PC-3 (cell line): ENCODE measurements around the gene LPCAT4. TPM values are rescaled to one million over a fixed set of nuclear protein-coding genes. Genes with fewer than 3 reads are reported as not detected.

Source experiments
- ATAC-seq: fragments of 200-7000 bp; cut with Tn5 transposase; 2 replicates; pipeline ENCODE4 v1.9.1; 2020; ENCODE audit warnings: mild to moderate bottlenecking, moderate library complexity
- BruUV-seq: library from RNA; stranded (reverse); fragments of 400-500 nt; replicated peaks from 2 replicates; lab custom pipeline; 2021; lab: Mats Ljungman, UMichigan
- CTCF ChIA-PET: fragments of 300-600 bp; sonication (Branson Sonifier 250); formaldehyde crosslinking; loops from one replicate; lab custom pipeline; 2022; ENCODE audit warnings: antibody characterized with exemption; lab: Charles Lee
- POLR2A ChIA-PET: fragments of 300-600 bp; sonication (Branson Sonifier 250); formaldehyde crosslinking; loops from one replicate; lab custom pipeline; 2022; ENCODE audit warnings: antibody characterized with exemption; ENCODE audit not compliant: unreplicated experiment; lab: Charles Lee
- DNase-seq: peaks from one replicate; pipeline ENCODE4 v3.0.0-alpha.2; 2015
- H2AFZ ChIP-seq: fragments of 300-600 bp; sonication (generic); 2 replicates; pipeline ENCODE4 v1.6.0; 2016; ENCODE audit warnings: antibody characterized with exemption, low read length
- H3F3A ChIP-seq: fragments of 300-600 bp; sonication (generic); one replicate; pipeline ENCODE4 v1.6.0; 2017; ENCODE audit warnings: antibody characterized with exemption, low read length, control low read depth, mild to moderate bottlenecking; ENCODE audit not compliant: unreplicated experiment
- H3K27ac ChIP-seq: fragments of 300-600 bp; sonication (generic); 2 replicates; pipeline ENCODE4 v1.5.1; 2016; ENCODE audit warnings: mild to moderate bottlenecking, low read length
- H3K27me3 ChIP-seq: fragments of 300-600 bp; sonication (generic); 2 replicates; pipeline ENCODE4 v1.6.1; 2016; ENCODE audit warnings: low read length, mixed read lengths
- H3K36me3 ChIP-seq: fragments of 300-600 bp; sonication (generic); 2 replicates; pipeline ENCODE4 v1.6.1; 2016; ENCODE audit warnings: low read depth, mixed run types, low read length, mixed read lengths
- H3K4me1 ChIP-seq: fragments of 300-600 bp; sonication (generic); 2 replicates; pipeline ENCODE4 v1.5.1; 2016; ENCODE audit warnings: low read length; ENCODE audit not compliant: insufficient read depth
- H3K4me2 ChIP-seq: fragments of 300-600 bp; sonication (generic); 2 replicates; pipeline ENCODE4 v1.6.0; 2016; ENCODE audit warnings: low read length
- H3K4me3 ChIP-seq: fragments of 300-600 bp; sonication (generic); 2 replicates; pipeline ENCODE4 v1.5.1; 2016; ENCODE audit warnings: mild to moderate bottlenecking, low read length, mixed read lengths
- H3K79me2 ChIP-seq: fragments of 300-600 bp; sonication (generic); 2 replicates; pipeline ENCODE4 v1.6.1; 2017; ENCODE audit warnings: low read length, mixed read lengths
- H3K9ac ChIP-seq: fragments of 300-600 bp; sonication (generic); 2 replicates; pipeline ENCODE4 v1.6.0; 2016; ENCODE audit warnings: mild to moderate bottlenecking, low read length
- H3K9me2 ChIP-seq: fragments of 300-600 bp; sonication (generic); replicated peaks from 2 replicates; pipeline ENCODE4 v1.6.1; 2016; ENCODE audit warnings: mixed run types, low read length, mixed read lengths
- H3K9me3 ChIP-seq: fragments of 300-600 bp; sonication (generic); 2 replicates; pipeline ENCODE4 v1.6.1; 2016; ENCODE audit warnings: low read length, mixed read lengths
- H4K20me1 ChIP-seq: fragments of 300-600 bp; sonication (generic); 2 replicates; pipeline ENCODE4 v1.6.1; 2016; ENCODE audit warnings: low read length, mixed read lengths
- EZH2 ChIP-seq: fragments of 300-600 bp; sonication (generic); IDR thresholded peaks from one replicate; pipeline ENCODE4 v1.6.1; 2017; ENCODE audit warnings: antibody characterized with exemption, mild to moderate bottlenecking, low read length; ENCODE audit not compliant: unreplicated experiment
- EZH2phosphoT487 ChIP-seq: fragments of 300-600 bp; sonication (generic); IDR thresholded peaks from 2 replicates; pipeline ENCODE4 v1.6.1; 2018; ENCODE audit warnings: mild to moderate bottlenecking, antibody characterized with exemption, low read length, borderline replicate concordance
- intact Hi-C: fragments of 100-400 bp; cut with micrococcal nuclease; formaldehyde crosslinking; loops from 2 replicates; pipeline ENCODE4 v1.9.0; 2023
- total RNA-seq: library from RNA; depleted of rRNA; stranded (reverse); fragments of >200 nt; gene quantifications from 2 replicates; pipeline ENCODE4 v1.2.3, GENCODE V29; 2014
- TF ChIP-seq, protein P1 (sequence below): fragments of 300-600 bp; sonication (generic); conservative IDR thresholded peaks from 2 replicates; pipeline ENCODE4 v1.5.1; 2017; ENCODE audit warnings: antibody characterized with exemption, low read depth, mild to moderate bottlenecking, low read length

The LPCAT4 gene
- total RNA-seq, 1 experiment from 2014 or later, result 37.0 TPM

DNA sequence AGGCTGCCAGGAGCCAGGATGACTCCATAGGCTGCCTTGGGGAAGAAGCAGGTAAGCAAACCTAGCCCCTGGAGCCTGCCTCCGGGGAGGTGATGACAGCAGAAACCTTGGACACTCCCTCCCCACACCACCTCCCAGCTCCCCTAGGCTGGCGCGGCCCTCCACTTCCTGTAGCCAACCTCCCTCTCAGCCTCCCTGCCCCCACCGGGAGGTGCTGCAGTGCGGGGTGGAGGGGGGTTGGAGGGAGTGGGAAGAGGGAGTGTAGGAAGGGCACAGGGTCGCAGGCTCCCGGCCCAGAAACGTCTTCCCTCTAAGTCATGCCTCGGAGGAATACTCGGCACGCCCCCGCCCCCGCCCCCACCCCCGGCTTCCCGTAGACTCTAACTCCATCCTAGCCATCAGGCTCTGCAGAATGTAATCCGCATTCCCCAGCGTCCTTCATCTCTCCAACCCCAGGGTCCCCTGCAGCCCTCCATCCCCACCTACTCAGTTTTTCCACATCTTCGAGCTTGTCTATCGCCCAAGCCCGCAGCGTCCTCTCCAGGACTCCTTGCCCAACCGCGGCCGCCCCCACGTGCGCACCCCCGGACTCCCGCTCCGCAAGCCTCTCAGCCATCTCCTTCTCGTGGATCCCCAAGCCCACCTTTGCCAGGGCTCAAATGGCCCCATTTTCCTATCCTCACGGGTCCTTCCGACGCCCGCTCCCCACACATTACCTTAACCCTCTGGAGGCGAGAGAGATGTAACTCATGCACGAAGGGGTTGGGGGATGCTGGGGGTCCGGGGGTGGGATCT lies 528 bp downstream of the LPCAT4 start:
- Histone ChIP-seq H4K20me1 (peaks cover 14% of the 10 kb centered on the region; the same call in 1 of the 2 replicates), H3K36me3 (peaks cover 22% of the 10 kb centered on the region), H3K27ac (peak overlapping the region; percentile 99), H3K9me2 (no peaks in the 10 kb centered on the region), H3K4me2 (peak overlapping the region; percentile 95), H3K9me3 (no peaks in the 10 kb centered on the region), H3F3A (no peaks in the 10 kb centered on the region), H2AFZ (peak overlapping the region; percentile 73), H3K9ac (peak overlapping the region; percentile 98), H3K27me3 (no peaks in the 10 kb centered on the region), H3K4me1 (peaks cover 46% of the 10 kb centered on the region), H3K79me2 (peaks cover 41% of the 10 kb centered on the region), H3K4me3 (peak overlapping the region; percentile 100)
- no TSS peak for BruUV-seq
- intact Hi-C loops, result loop anchor here (1.0 kb wide), 2 partner anchors 23 to 256 kb away; partner anchors contain the start of genes NOP10 and NUTM1
- TF ChIP-seq EZH2, result no peak
- no peak for TF ChIP-seq EZH2phosphoT487
- TF ChIP-seq, protein P1, sequence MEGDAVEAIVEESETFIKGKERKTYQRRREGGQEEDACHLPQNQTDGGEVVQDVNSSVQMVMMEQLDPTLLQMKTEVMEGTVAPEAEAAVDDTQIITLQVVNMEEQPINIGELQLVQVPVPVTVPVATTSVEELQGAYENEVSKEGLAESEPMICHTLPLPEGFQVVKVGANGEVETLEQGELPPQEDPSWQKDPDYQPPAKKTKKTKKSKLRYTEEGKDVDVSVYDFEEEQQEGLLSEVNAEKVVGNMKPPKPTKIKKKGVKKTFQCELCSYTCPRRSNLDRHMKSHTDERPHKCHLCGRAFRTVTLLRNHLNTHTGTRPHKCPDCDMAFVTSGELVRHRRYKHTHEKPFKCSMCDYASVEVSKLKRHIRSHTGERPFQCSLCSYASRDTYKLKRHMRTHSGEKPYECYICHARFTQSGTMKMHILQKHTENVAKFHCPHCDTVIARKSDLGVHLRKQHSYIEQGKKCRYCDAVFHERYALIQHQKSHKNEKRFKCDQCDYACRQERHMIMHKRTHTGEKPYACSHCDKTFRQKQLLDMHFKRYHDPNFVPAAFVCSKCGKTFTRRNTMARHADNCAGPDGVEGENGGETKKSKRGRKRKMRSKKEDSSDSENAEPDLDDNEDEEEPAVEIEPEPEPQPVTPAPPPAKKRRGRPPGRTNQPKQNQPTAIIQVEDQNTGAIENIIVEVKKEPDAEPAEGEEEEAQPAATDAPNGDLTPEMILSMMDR, result no peak
- ATAC-seq (peak; percentile 52), DNase-seq (peak; percentile 84)
- ChIA-PET POLR2A (interaction anchor here (0.5 to 1.0 kb wide), 3 partner anchors 28 to 244 kb away, joined by 3 read pairs; no protein-coding TSS in a partner anchor), CTCF (interaction anchor here (0.6 to 1.8 kb wide), 10 partner anchors 8 to 256 kb away, joined by 3 to 11 read pairs (median 5); partner anchors contain the start of genes KATNBL1, NOP10 and NUTM1)

DNA sequence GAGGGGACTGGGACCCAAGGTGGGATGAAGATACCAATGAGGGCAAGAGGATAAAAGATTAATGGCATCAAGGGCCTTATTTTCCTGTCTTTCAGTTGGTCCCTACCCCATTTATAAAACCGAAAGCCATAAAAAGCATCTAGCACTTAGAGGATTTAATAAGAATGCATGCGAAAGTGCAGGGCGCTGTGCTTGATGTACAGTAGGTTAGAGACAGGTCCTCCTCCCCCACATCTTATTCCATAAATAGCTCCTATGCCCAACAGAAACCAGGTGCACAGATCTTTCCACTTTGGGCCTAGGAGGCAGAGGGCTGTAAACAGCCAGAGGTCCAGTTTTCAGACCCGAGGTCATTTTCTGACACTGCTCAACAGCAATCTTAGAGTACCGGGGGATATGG lies 1.2 kb downstream of the LPCAT4 start:
- no peak for ATAC-seq
- Histone ChIP-seq H4K20me1 (peaks cover 14% of the 10 kb centered on the region; the same call in 1 of the 2 replicates), H3K79me2 (peaks cover 41% of the 10 kb centered on the region), H3K27ac (peak overlapping the region; percentile 99), H3F3A (no peaks in the 10 kb centered on the region), H3K36me3 (peaks cover 22% of the 10 kb centered on the region), H3K9me2 (no peaks in the 10 kb centered on the region), H3K9ac (peak overlapping the region; percentile 98), H3K27me3 (no peaks in the 10 kb centered on the region), H2AFZ (no peak overlapping the region), H3K9me3 (no peaks in the 10 kb centered on the region), H3K4me1 (peaks cover 52% of the 10 kb centered on the region), H3K4me3 (peak overlapping the region; percentile 100), H3K4me2 (peak overlapping the region; percentile 95)
- BruUV-seq, result TSS peak; percentile 46
- intact Hi-C loops, result no loop called here
- no peak for DNase-seq
- CTCF ChIA-PET, result interaction anchor here (1.0 to 1.8 kb wide), 2 partner anchors 243 to 256 kb away, joined by 5 to 6 read pairs; no protein-coding TSS in a partner anchor
- POLR2A ChIA-PET, result no interaction called here
- TF ChIP-seq EZH2 (no peak), EZH2phosphoT487 (no peak)
- TF ChIP-seq, protein P1, result no peak
